ENCODE measurements around the gene HSP90AB1.

Gene HSP90AB1

GRCh38 chr6:44278315-44278714 lies 31.4 kb downstream of the HSP90AB1 start:
- H3K27me3 ChIP-seq (ENCODE audit: control insufficient read depth, low read length) = peaks cover 26% of the 10 kb centered on the region

GRCh38 chr6:44278774-44279697 lies 32.1 kb downstream of the HSP90AB1 start:
- H3K4me2 ChIP-seq (ENCODE audit: low read length) = no peak overlapping the region

More at GRCh38 chr6:44278315-44278714, 31.4 kb downstream of the HSP90AB1 start:
- H4K20me1 ChIP-seq (ENCODE audit: control insufficient read depth, insufficient read depth, low read depth, low read length) = no peaks in the 10 kb centered on the region
- H3K4me1 ChIP-seq (ENCODE audit: control insufficient read depth, low read length) = no peaks in the 10 kb centered on the region
- no peak for TF ChIP-seq EZH2phosphoT487 (IDR thresholded peaks at IDR 0.05; ENCODE audit: borderline replicate concordance, low read length)
- no peak for TF ChIP-seq CTCF (IDR thresholded peaks at IDR 0.05; ENCODE audit: low read depth, low read length, poor library complexity, severe bottlenecking)
- H3K9me2 ChIP-seq (replicated peaks; ENCODE audit: control insufficient read depth, low read length) = no peaks in the 10 kb centered on the region
- no peak overlapping the region for H3K4me3 ChIP-seq (ENCODE audit: low read length)
- H3K27ac ChIP-seq (ENCODE audit: low read depth, low read length) = no peak overlapping the region
- H3K9me3 ChIP-seq (ENCODE audit: control insufficient read depth, insufficient read depth, low read length) = no peaks in the 10 kb centered on the region
- H3K79me2 ChIP-seq (ENCODE audit: control insufficient read depth, low read length) = no peaks in the 10 kb centered on the region
- H3K4me2 ChIP-seq (ENCODE audit: low read length) = no peak overlapping the region
- H3K36me3 ChIP-seq (ENCODE audit: control insufficient read depth, low read length) = no peaks in the 10 kb centered on the region
- H3F3A ChIP-seq (ENCODE audit: control insufficient read depth, insufficient read depth) = no peaks in the 10 kb centered on the region

GRCh38 chr6:44284121-44284520 lies 37.2 kb downstream of the HSP90AB1 start:
- peaks cover 29% of the 10 kb centered on the region for H3K27me3 ChIP-seq (ENCODE audit: control insufficient read depth, low read length)
- no peaks in the 10 kb centered on the region for H3K9me3 ChIP-seq (ENCODE audit: control insufficient read depth, insufficient read depth, low read length)
- H3K79me2 ChIP-seq (ENCODE audit: control insufficient read depth, low read length) = no peaks in the 10 kb centered on the region
- no peaks in the 10 kb centered on the region for H3K9me2 ChIP-seq (replicated peaks; ENCODE audit: control insufficient read depth, low read length)
- H3K36me3 ChIP-seq (ENCODE audit: control insufficient read depth, low read length) = no peaks in the 10 kb centered on the region
- TF ChIP-seq EZH2phosphoT487 (IDR thresholded peaks at IDR 0.05; ENCODE audit: borderline replicate concordance, low read length) (no peak), CTCF (IDR thresholded peaks at IDR 0.05; ENCODE audit: low read depth, low read length, poor library complexity, severe bottlenecking) (no peak)
- no peak overlapping the region for H3K4me3 ChIP-seq (ENCODE audit: low read length)
- no peaks in the 10 kb centered on the region for H3K4me1 ChIP-seq (ENCODE audit: control insufficient read depth, low read length)
- H3F3A ChIP-seq (ENCODE audit: control insufficient read depth, insufficient read depth) = no peaks in the 10 kb centered on the region
- H3K4me2 ChIP-seq (ENCODE audit: low read length) = no peak overlapping the region
- H4K20me1 ChIP-seq (ENCODE audit: control insufficient read depth, insufficient read depth, low read depth, low read length) = no peaks in the 10 kb centered on the region
- no peak overlapping the region for H3K27ac ChIP-seq (ENCODE audit: low read depth, low read length)

More at GRCh38 chr6:44278774-44279697, 32.1 kb downstream of the HSP90AB1 start:
- TF ChIP-seq EZH2phosphoT487 (IDR thresholded peaks at IDR 0.05; ENCODE audit: borderline replicate concordance, low read length) (no peak), CTCF (IDR thresholded peaks at IDR 0.05; ENCODE audit: low read depth, low read length, poor library complexity, severe bottlenecking) (no peak)
- Histone ChIP-seq H3K4me1 (ENCODE audit: control insufficient read depth, low read length) (no peaks in the 10 kb centered on the region), H3K9me3 (ENCODE audit: control insufficient read depth, insufficient read depth, low read length) (no peaks in the 10 kb centered on the region), H3K4me3 (ENCODE audit: low read length) (no peak overlapping the region), H3F3A (ENCODE audit: control insufficient read depth, insufficient read depth) (no peaks in the 10 kb centered on the region), H3K36me3 (ENCODE audit: control insufficient read depth, low read length) (no peaks in the 10 kb centered on the region), H4K20me1 (ENCODE audit: control insufficient read depth, insufficient read depth, low read depth, low read length) (no peaks in the 10 kb centered on the region), H3K79me2 (ENCODE audit: control insufficient read depth, low read length) (no peaks in the 10 kb centered on the region), H3K27me3 (ENCODE audit: control insufficient read depth, low read length) (peaks cover 21% of the 10 kb centered on the region), H3K27ac (ENCODE audit: low read depth, low read length) (no peak overlapping the region), H3K9me2 (replicated peaks; ENCODE audit: control insufficient read depth, low read length) (no peaks in the 10 kb centered on the region)
